GM19043 (cell line): ENCODE data around the gene OR4K1.
"Not testable (repeated sequence)": the region's sequence is repeated elsewhere in the genome, so short reads cannot be mapped to it uniquely, and the experiment has no call there.

ENCODE experiments used
- ATAC-seq: cut with Tn5 transposase; IDR thresholded peaks from one replicate; pipeline ENCODE4 v1.9.1; 2021; ENCODE audit warnings: low read depth; ENCODE audit not compliant: unreplicated experiment

The OR4K1 gene, protein sequence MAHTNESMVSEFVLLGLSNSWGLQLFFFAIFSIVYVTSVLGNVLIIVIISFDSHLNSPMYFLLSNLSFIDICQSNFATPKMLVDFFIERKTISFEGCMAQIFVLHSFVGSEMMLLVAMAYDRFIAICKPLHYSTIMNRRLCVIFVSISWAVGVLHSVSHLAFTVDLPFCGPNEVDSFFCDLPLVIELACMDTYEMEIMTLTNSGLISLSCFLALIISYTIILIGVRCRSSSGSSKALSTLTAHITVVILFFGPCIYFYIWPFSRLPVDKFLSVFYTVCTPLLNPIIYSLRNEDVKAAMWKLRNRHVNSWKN

GRCh38 chr14:19930617-19931016 is at the start of gene OR4K1:
TSS of gene OR4K1 (plus strand) at chr14:19930917. CDS start at chr14:19935667, 4,750 bp downstream.
- no peak for ATAC-seq

DNA sequence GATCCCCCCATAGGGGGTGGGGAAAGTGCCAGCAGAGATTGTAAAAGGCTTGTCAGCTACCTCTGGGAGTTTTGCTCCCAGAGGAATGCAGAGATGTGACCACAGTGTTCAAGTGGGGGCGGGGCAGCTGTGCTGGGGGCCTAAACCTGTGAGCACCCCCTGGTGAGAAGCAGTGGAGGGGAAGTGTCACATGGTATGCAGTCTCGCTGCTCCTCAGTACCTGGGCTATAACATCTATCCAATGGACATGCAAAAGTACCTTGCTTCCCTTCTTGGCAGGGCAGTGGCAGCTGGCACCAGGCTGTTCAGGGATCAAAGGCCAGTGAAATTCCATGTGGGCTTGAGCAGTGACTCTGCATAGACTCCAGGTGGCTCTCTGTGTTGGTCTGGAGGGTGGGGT is 35.4 kb upstream of the OR4K1 start:
- no peak for ATAC-seq

DNA sequence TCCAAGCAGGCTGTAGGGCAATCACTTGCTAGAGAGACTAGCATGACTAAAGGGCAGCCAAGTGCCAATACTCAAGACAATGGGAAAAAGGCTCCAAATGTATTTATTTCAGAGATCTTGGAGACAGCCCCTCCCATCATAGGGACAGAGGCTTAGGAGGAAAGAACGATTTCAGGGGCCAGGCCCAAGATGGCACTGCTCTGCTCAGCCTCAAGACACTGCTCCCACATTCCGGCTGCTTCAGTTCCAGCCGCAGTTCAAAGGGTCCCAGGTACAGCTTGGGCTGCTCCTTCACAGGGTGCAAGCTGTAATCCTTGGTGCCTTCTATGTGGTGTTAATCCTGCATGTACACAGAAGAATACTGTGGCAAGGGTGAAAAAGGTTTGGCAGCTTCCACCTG is 29.7 kb upstream of the OR4K1 start:
- no peak for ATAC-seq

DNA sequence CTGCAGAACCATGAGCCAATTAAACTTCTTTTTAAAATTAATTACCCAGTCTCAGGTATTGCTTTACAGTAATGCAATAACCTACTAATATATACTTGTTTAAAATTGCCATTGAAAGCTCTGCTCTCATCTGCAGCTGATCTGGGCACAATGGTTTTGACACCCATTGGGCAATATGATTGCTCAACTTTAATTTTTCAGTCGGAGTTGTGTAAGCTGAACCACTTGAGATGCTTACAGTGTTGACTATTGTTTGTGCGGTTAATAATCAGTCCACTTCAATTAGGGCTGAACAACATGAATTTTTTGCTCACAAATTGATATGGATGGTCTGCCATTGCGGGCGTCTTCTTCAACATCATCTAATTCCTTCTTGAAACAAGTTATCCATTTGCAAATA is 28.3 kb upstream of the OR4K1 start:
- ATAC-seq, result no peak

DNA sequence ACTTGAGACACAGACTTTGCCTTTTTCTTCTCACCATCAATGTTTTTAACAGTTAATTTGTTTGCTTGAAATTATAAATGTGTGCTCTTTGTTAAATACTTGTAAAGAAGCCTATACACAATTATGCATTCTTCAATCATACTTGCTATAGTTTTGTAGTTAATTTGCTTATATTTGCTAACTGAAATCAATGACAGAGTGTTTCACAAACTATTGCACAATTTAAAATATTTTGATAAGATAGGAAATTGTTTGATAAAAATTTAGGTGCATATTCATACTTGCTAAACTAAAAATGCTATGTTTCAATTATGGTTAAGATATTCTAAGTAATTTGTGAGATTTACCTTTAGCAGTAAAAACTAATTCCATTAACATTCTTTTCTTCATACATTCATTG is 24.1 kb upstream of the OR4K1 start:
- no peak for ATAC-seq

DNA sequence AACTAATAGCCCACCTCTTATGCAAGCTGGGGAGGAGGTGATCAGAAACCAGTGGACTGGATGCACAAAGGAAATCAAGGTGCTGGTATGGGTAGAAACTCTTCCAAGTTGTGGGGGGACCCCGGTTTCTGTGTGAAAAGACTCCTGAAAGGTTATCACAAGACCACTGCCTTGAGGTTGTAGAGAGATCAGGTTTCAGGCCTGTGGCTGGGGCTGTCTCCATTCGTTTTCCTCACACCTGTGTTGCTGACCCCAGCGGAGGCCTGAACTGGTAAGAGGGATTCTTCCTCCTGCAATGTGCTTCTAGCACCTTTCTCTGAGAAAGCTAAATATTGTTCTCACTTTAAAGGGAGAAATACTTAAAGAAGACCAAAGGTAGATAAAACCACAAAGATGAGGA is 19.6 kb upstream of the OR4K1 start:
- no peak for ATAC-seq

- no peak for ATAC-seq
Measured at GRCh38 chr14:19917243-19917642, 13.5 kb upstream of the OR4K1 start.

DNA sequence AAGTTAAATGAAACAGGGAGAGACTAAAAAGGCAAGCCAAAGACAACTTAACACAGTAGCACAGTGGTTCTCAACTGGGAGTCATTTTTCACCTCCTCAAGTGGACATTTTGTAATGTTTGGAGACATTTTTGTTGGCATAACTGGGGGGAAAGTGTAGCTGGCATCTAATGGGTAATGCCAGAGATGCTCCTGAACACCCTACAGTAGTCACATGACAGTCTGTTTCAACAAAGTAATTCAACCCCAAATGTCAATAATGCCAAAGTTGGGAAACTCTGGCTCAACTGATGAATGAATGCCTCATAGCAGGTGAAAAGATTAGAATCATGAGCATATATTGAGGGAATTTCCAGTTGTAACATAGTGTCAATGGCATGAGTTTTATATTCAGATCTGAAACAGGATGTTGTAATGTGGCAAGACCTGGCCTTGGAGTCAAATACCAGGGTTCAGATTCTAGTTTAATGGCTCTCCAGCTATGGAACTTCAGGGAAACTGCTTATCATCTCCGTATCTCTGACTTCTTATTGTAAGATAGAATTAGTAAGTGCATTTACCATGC is 12.7 kb upstream of the OR4K1 start:
- ATAC-seq, result no peak

- no peak for ATAC-seq
Measured at GRCh38 chr14:19918553-19919264, 12.0 kb upstream of the OR4K1 start.

GRCh38 chr14:19920021-19920657 is 10.6 kb upstream of the OR4K1 start, which contains the start of gene OR4K5:
TSS of gene OR4K5 (plus strand) at chr14:19920607. CDS start at chr14:19920607, 0 bp downstream.
- no peak for ATAC-seq

DNA sequence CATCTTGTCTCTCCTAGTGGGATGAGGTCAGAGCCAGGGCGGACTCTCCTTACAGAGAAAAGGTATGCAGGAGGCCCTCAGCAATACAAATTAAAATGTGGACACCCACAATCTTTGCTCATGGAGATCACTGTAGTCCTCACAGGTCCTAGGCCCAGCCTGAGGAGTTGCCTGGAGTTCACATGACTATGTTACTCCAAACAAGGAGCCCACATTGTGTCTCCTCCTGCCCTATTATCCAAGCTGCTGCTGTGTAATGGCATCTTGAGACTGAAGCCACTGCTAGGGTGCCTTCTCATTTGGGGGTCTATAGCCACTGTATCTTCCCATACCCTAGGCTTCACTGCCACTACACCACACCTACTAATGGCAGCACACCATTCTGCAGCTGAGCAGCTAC is 11.0 kb downstream of the OR4K1 start:
- no peak for ATAC-seq

- ATAC-seq, result no peak
Measured at GRCh38 chr14:19947413-19948090, 16.8 kb downstream of the OR4K1 start.

DNA sequence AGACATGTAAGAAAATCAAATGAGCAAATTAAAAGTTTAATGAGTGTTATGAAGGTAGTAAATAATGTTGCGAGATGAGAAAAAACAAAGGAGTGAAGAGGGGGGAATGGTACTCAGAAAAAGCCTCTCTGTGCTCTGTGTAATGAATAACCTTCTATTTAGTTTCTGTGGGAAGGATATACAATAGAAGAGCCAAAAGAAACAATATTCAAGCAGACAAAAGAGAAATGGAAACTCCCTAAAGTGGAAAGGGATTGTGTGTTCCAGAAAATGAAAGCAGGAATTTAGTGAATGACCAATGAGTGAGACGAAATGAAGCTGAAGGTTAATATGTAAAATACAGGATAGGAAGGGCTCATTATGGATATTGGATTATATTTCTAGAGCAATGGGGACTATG is 18.5 kb downstream of the OR4K1 start:
- ATAC-seq, result no peak

GRCh38 chr14:19969735-19970134 is 39.0 kb downstream of the OR4K1 start:
- not testable (repeated sequence) for ATAC-seq

- ATAC-seq, result no peak
Measured at GRCh38 chr14:19974844-19975243, 44.1 kb downstream of the OR4K1 start.

GRCh38 chr14:19975291-19975690 is 44.6 kb downstream of the OR4K1 start, which contains the start of gene OR4K15:
TSS of gene OR4K15 (plus strand) at chr14:19975591. CDS start at chr14:19975591, 0 bp downstream.
- no peak for ATAC-seq
